Breast epithelium (tissue), 4 donors: ENCODE results near the gene KCNAB3. TPM values are rescaled to one million over a fixed set of nuclear protein-coding genes. Genes with fewer than 3 reads are reported as not detected.

Source experiments
- DNase-seq, 2 donors: peaks; one replicate each; pipeline ENCODE4 v3.0.0-alpha.2; 2019; ENCODE audit warnings: low spot score in 2 of 2
- H3K27ac ChIP-seq, 2 donors: fragments of 200-600 bp; sonication (generic) in 1 of 2; one replicate each; pipeline ENCODE4 v1.5.1; 2016 to 2019; ENCODE audit warnings: mild to moderate bottlenecking in 1 of 2
- H3K27me3 ChIP-seq, 2 donors: fragments of 200-600 bp; sonication (generic) in 1 of 2; one replicate each; pipeline versions ENCODE4 v1.5.1 to v1.6.0; 2017 to 2019; ENCODE audit warnings: control low read depth in 1 of 2, mild to moderate bottlenecking in 1 of 2
- H3K36me3 ChIP-seq: fragments of 200-600 bp; one replicate; pipeline ENCODE4 v1.5.1; 2019
- H3K4me1 ChIP-seq, 2 donors: fragments of 200-600 bp; sonication (generic); one replicate each; pipeline ENCODE4 v1.5.1; 2016 to 2019; ENCODE audit warnings: control low read depth in 1 of 2
- H3K4me3 ChIP-seq, 3 donors: fragments of 200-600 bp; sonication (generic); 1 replicate in 2 of 3; 2 replicates in 1 of 3; pipeline ENCODE4 v1.5.1; 2016 to 2019; ENCODE audit warnings: mild to moderate bottlenecking in 3 of 3, moderate library complexity in 2 of 3
- H3K9me3 ChIP-seq, 2 donors: fragments of 200-600 bp; sonication (generic) in 1 of 2; one replicate each; pipeline ENCODE4 v1.5.1; 2016 to 2019; ENCODE audit warnings: control low read depth in 1 of 2
- CTCF ChIP-seq, 3 donors: fragments of 450-650 bp; IDR thresholded peaks; one replicate each; pipeline ENCODE4 v1.5.1; 2016 to 2017; ENCODE audit warnings: antibody characterized with exemption in 3 of 3, mild to moderate bottlenecking in 3 of 3, moderate library complexity in 3 of 3
- POLR2A ChIP-seq: fragments of 450-650 bp; IDR thresholded peaks from one replicate; pipeline ENCODE4 v1.6.1; 2016; ENCODE audit warnings: antibody characterized with exemption, mild to moderate bottlenecking, moderate library complexity
- POLR2AphosphoS5 ChIP-seq, 3 donors: sonication (generic); formaldehyde crosslinking; IDR thresholded peaks; one replicate each; pipeline ENCODE4 v1.6.1; 2017; ENCODE audit warnings: antibody characterized with exemption in 3 of 3
- intact Hi-C: fragments of 100-400 bp; cut with DNase I; formaldehyde crosslinking; loops from one replicate; pipeline ENCODE4 v1.15.1; 2023; ENCODE audit warnings: low total_unique reads
- total RNA-seq, 3 donors: library from RNA; depleted of rRNA; stranded (reverse); fragments of >200 nt; gene quantifications; one replicate each; pipeline ENCODE4 v1.1.0, GENCODE V29; 2016

The KCNAB3 gene
- total RNA-seq, 3 donors from 2014 or later = 0.48 to 1.5 (median 1.3) TPM

DNA sequence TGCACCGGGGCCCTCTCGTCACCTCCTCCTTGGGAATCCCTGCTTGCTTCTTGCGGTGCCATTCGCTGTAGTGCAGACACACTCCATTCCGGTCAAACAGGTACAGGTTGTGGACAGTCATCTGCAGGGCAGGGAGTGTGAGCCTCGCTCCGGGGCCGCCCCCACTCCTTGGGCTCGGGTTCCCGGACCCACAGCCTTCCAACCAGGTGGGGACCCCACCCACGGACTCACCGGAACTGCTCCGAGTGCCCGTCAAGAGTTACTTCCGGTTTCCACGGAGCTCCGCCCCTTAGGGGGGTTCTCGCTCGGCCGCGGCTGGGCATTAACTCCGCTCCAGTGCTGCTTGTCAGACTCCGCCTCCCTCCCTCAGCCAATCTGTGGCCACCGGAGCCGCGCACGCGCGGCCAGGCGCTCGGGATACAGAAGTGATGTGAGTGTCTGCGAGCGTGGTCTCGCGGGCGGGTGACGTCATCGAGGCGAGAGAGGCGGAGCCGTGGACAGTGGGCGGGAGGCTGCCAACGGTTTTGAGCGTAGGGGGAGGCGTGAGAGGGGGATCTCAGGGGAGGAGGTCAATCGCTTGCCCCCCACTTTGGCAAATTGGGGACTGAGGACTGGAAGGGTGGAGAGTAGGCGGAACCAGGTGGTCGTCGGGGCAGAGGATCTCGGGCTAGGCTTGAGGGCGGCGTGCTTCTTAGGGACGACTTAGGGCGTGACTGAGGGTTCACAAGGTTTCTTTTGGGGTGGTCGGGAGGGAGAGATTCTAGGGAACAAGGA is 2.2 kb upstream of the KCNAB3 start, which contains the start of the genes CNTROB and TRAPPC1:
CNTROB (plus strand) TSS at position 498 of the 774 bp plus-strand sequence. CDS start 874 bp downstream, outside the sequence.
TRAPPC1 (minus strand) TSS at position 238 of the 774 bp plus-strand sequence; CDS start at position 121, 117 bp downstream.
- peaks cover 0 to 14% of the 10 kb centered on the region in 2 donors for H3K4me1 ChIP-seq
- H3K4me3 ChIP-seq = peak within 1 kb of the TSS; percentile 68 to 93 (median 82)
- peak; percentile 99 to 100 for DNase-seq
- intact Hi-C loops = no loop called here
- H3K9me3 ChIP-seq = no peaks in the 10 kb centered on the region
- TF ChIP-seq POLR2A (peak; percentile 61), CTCF (IDR thresholded peaks at IDR 0.05) (peak in 1 of 3 donors; percentile 11), POLR2AphosphoS5 (IDR thresholded peaks at IDR 0.05) (peak; percentile 57 to 92 (median 59))
- no peaks in the 10 kb centered on the region for H3K36me3 ChIP-seq
- H3K27ac ChIP-seq = peak within 1 kb of the TSS; percentile 83 to 91
- no peaks in the 10 kb centered on the region for H3K27me3 ChIP-seq

GRCh38 chr17:7930841-7931631 is 1.4 kb upstream of the KCNAB3 start:
- no peaks in the 10 kb centered on the region for H3K27me3 ChIP-seq
- TF ChIP-seq POLR2A = no peak
- peaks cover 0 to 14% of the 10 kb centered on the region in 2 donors for H3K4me1 ChIP-seq
- peak overlapping the region; percentile 83 to 91 for H3K27ac ChIP-seq
- no peaks in the 10 kb centered on the region for H3K36me3 ChIP-seq
- DNase-seq = no peak
- intact Hi-C loops = no loop called here
- no peaks in the 10 kb centered on the region for H3K9me3 ChIP-seq
- peak overlapping the region; percentile 68 to 93 (median 82) for H3K4me3 ChIP-seq

DNA sequence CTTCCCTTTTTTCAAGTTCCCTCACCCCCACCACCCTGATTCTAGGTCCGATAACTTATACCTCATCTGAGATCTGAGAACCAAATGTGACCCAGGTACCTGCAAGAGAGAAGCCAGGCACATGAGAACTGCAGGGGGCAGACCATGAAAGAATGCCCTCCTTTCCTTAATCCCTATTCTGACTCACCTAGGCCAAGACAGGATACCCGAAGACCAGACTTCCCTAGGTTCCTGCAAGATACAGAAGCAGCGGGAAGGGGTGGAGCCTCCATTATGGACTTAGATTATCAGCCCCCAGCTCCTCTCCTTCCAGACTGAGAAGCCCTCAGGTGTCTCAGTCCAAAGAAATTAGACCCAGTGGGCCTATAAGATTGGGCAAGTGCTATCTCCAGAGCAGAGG is 2.1 kb downstream of the KCNAB3 start:
- Histone ChIP-seq H3K36me3 (no peaks in the 10 kb centered on the region), H3K4me3 (no peak overlapping the region), H3K9me3 (no peaks in the 10 kb centered on the region), H3K27ac (no peak overlapping the region), H3K27me3 (no peaks in the 10 kb centered on the region), H3K4me1 (peaks cover 0 to 5% of the 10 kb centered on the region in 2 donors)
- TF ChIP-seq CTCF (IDR thresholded peaks at IDR 0.05) (no peak), POLR2AphosphoS5 (IDR thresholded peaks at IDR 0.05) (no peak), POLR2A (no peak)
- intact Hi-C loops = no loop called here
- DNase-seq = no peak

DNA sequence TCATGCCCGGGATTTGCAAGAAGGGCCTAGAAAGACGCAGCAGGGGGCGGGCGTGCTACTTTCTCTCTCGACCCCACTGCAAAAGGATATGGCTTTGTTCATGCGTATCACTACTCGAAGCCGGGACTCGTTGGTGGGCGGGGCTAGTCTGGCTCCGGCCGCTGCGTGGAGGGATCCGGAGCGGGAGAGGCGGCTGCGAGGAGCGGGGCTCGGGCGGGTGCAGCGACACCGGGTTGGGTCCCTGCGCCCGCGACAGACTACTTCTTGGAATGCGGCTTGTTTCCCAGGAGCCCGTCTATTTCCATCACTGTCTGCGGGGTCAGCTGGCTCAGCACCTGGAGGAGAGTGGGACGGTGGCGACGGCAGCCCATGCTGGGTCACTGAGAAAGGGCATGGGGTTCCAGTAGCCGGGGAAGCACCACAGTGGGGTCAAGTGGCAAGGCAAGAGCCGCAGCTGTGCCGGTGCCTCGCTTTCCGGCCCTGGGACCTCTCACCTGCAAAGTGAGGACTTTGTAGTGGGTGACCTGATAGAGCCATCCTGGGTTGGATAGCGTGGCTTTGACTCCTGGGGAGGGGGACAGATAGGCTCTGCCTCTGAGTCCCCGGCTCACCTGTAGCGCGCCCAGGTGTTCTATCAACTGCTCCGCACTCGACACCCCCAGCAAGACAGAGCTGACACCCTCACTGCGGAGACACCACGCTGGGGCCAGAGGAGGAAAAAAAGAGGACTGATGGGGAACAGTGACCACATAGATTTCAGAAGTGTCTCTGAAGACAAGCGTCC is 6.6 kb downstream of the KCNAB3 start:
- intact Hi-C loops = no loop called here

More for the DNA sequence above, 6.6 kb downstream of the KCNAB3 start:
- H3K27ac ChIP-seq = peak overlapping the region; percentile 81 to 88
- no peaks in the 10 kb centered on the region for H3K4me1 ChIP-seq
- H3K36me3 ChIP-seq = no peaks in the 10 kb centered on the region
- DNase-seq = peak; percentile 84 to 91
- H3K27me3 ChIP-seq = no peaks in the 10 kb centered on the region
- no peaks in the 10 kb centered on the region for H3K9me3 ChIP-seq
- TF ChIP-seq POLR2AphosphoS5 (IDR thresholded peaks at IDR 0.05) (peak in 2 of 3 donors; percentile 70 to 83), CTCF (IDR thresholded peaks at IDR 0.05) (no peak), POLR2A (peak; percentile 67)
- peak overlapping the region; percentile 44 to 76 (median 52) for H3K4me3 ChIP-seq
